Measurements from ENCODE around the gene MYCBPAP.

- TF ChIP-seq CTCF (IDR thresholded peaks at IDR 0.05) (no peak), POLR2A (IDR thresholded peaks at IDR 0.05) (peak in 1 of 2 donors; percentile 50), EP300 (IDR thresholded peaks at IDR 0.05) (no peak), POLR2AphosphoS5 (IDR thresholded peaks at IDR 0.05) (no peak)
Observed at GRCh38 chr17:50560185-50560824, 52.1 kb downstream of the MYCBPAP start, which contains the start of gene CACNA1G.

Measured in suprapubic skin (tissue), 4 donors.